Stimulated activated CD8-positive, alpha-beta memory T cell treated with anti-CD3 and anti-CD28 coated beads, Interleukin-12 subunit alpha, Interleukin-12 subunit beta, amount 100 ng/mL, for 24 hours (primary cell): ENCODE data around the gene JAZF1.
"Not testable (repeated sequence)": the region's sequence is repeated elsewhere in the genome, so short reads cannot be mapped to it uniquely, and the experiment has no call there.

Experiments
- DNase-seq: peaks from one replicate; pipeline ENCODE4 v3.0.0-alpha.2; 2020; ENCODE audit errors: extremely low read depth

The JAZF1 gene

DNA sequence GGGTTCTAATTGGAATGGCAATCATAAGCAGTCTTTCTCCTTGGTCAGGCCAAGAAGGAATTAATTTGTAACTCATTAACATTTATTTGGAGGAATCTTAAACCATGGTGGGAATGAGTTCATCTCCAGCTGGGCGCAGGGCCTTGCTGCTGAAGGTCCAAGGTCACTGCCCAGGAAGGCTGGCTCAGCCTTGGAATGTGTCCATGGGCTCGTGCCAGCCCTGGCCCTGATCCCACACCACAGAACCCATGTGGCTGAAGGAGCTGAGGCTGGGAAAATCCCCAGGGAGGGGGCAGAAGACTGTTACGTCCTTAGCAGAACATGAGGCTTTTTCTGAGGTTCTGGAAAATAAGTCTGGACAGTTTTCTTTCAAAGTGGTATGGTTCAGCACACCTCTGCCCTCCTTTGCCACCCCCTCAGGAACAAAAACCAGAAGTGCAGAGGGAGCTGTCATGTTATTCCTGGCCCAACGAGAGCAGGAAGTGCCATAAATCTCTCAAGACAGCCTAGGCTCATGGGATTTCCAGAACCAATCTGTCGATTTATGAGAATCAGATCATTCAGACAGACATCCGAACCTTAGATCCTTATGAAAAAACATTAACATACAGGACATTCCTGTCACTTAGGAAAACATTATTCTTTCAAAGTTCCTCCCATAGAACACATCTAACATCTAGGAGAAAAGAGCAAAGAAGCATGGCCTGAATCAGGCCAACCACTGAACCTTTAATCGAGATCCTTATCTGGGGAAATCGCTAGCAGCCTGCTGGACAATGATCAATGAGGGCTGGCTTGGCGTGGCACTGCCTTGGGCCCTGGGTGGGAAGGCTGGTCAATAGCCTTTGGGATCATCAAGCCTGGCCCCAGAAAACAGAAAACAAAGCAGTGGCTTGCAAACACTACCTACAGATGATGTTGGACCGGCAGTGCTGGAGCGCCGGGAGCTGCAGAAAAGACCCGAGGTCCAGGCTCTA, 306.3 kb downstream of the JAZF1 start:
- DNase-seq: no peak

DNA sequence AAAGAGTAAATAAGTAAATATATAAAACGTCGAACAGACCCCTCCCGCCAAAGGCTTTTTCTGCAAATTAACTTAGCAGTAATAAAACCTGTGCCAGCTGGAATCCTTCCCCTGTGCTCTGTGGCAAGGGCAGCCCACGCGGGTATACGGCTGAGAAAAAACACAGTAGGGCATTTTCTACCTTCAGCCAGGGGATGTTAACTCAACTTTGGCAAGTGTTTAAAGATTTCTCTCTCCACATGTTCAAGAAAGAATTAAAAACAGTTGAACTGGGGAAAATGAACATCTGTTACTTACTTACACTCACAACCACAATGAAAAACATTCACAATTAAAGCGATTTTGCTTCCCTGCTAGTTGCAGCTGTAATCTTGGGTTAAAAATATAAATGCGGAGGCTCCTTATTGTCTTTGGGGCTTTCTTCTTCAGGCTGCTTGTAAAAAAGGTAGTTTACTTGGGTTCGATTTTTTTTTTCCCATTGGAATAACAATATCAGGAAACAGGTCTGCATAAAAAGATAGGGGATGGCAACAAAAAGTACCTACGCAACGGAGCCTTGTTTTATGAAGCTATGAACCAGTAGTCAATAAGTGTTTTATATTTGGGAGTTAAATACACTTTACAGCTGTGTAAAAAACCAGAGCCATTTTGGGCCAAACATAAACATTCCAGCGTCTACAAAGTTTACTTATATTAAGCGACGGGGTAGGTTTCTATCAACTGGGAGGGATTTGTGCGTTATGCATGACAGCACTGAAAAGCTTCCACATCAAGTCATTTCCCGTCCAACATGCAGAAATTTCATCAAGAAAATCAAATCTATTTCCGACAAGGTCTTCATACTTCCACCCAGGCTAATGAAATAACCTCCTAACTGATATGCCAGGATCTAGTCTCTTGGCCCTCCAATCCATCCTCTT, 308.0 kb downstream of the JAZF1 start:
- DNase-seq: no peak

DNA sequence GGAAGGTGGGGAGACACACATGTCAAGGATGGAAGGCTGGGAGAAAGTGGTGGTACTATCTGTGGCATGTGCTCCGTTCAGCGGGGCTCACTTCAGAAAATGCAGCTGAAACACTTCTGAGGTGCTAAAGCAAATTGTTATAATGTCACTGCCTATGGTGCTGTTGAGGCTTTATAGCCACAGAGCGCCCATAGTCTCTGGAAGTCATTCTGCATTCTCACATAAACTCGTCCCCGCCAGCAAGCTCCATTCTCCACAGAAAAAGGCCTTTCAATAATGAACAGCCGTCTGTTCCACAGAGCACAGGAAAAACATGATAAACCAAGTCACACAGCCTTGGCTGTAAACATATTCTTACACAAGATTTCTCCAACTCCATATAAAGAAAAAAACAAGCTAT, 308.7 kb downstream of the JAZF1 start:
- no peak for DNase-seq

GRCh38 chr7:27871086-27871485, 309.5 kb downstream of the JAZF1 start:
- no peak for DNase-seq

DNA sequence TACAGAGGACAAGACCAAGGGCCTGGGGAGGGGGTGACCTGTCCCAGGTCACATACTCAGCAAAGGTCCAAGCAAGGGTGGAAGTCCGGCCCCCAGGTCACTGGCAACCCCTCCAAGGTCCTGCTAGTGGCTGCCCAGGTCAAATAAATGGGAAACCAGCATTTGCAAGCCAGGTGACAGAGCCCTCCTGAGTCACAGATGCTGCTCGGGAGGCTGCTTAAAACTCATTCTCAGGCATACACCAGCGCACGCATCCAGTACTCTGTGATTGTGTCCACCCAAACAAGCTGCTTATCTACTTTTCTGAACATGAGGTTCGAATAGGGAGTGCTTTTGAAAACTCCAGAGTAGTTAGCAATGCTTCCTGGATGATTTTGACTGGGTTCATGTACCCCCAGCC, 310.0 kb downstream of the JAZF1 start:
- no peak for DNase-seq

GRCh38 chr7:27869056-27869455, 311.5 kb downstream of the JAZF1 start:
- no peak for DNase-seq

- no peak for DNase-seq
These were observed 312.5 kb downstream of the JAZF1 start for GRCh38 chr7:27868131-27868550.

DNA sequence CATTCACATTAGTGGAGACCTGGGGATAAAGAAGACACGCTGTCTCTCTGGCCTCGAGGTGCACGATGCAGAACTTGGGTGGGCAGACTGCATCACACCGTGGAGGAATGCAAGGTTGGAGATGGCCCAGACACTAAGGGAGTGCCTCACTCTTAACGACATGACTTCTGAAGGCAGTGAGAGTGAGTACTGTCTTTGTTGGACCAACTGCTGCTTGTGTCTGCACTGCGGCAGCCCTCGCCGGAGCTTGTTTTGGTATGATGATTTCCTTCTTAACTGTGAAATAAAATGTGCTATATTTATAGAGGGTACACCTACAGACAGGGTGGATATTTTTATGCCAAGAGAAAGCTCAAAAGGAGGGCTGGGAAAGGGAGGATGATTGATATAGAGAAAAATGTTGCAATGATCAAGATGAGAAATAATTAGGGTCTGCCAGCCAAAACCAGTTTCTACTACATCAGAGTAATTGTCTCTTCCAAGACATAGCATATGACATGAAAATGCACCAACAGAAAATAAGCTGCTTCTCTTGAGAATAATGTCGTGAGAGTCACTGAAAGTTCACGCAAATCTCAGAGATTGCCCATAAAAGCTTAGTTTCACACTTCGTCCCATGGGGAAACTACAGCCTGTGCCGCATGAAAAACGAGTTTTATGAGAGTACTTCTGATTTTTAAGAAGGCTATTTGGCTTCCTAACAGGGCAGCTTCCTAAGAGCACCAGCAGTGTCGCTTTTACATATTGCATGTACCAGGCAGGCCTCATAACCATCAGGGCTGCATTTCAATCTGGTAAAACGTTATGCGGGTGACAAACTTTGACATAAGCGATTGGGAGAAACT, 313.5 kb downstream of the JAZF1 start:
- DNase-seq: no peak

DNA sequence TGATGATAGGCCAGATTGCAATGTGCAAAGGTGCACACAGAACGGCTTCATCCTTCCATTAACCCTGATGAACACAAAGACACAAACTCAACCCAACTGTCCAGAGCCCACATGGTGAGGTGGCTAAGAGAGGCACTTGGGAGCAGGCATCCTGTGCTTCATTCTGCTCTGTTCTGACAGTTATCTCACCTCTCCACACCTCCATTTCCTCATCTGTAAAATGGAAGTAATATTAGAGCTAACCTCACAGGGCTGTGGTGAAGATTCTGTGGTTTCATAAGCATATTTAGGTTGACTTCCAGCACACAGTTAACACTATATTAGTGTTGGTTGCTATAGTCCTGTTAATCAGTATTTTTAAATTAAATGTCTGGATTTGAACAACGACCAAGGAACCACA, 314.3 kb downstream of the JAZF1 start:
- no peak for DNase-seq

DNA sequence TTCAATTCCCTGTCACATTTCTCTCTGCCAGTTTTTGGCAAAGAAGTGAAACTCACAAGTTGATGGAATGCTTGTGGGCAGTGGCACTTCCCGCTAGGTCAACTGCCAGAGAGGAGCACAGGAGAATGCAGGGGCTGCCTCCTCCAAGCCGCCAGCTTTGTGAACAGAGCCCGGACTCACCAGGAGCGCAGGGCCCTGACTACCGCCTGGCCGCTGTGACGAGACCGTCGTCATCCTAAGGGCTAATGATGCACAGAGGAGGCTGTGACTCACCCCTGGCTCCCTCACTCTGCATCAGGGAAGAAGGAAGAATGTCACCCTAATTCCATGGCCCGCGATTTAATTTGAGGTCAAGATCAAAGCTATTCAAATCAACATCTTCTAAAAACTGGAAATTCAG, 316.7 kb downstream of the JAZF1 start:
- no peak for DNase-seq

- DNase-seq: no peak
These were observed 318.8 kb downstream of the JAZF1 start for GRCh38 chr7:27861747-27862146.

- no peak for DNase-seq
These were observed 319.8 kb downstream of the JAZF1 start for GRCh38 chr7:27860800-27861199.

- not testable (repeated sequence) for DNase-seq
These were observed 323.7 kb downstream of the JAZF1 start for GRCh38 chr7:27856703-27857485.

DNA sequence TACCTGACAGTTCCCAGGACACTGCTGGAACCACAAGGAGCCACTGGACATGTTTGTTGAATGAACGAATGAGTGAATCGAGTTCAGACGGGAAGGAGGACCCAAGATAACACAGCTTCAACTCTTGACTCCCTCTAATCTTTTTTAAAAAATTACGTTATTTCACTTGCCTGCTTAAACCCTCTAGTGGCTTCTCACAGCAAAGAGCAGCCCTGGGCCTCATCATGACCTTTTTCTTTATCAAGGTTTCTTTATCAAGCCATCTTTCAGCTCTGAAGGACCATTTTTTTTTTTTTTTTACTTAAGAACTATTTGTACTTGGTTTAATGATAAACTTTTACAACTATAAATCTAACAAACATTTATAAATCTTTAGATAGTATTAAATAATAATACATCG, 330.1 kb downstream of the JAZF1 start:
- no peak for DNase-seq

- no peak for DNase-seq
These were observed 334.2 kb downstream of the JAZF1 start for GRCh38 chr7:27846388-27846787.

- no peak for DNase-seq
These were observed 336.9 kb downstream of the JAZF1 start for GRCh38 chr7:27843584-27844305.

- DNase-seq: no peak
These were observed 337.7 kb downstream of the JAZF1 start for GRCh38 chr7:27842851-27843250.

- DNase-seq: no peak
These were observed 338.4 kb downstream of the JAZF1 start for GRCh38 chr7:27842094-27842692.

DNA sequence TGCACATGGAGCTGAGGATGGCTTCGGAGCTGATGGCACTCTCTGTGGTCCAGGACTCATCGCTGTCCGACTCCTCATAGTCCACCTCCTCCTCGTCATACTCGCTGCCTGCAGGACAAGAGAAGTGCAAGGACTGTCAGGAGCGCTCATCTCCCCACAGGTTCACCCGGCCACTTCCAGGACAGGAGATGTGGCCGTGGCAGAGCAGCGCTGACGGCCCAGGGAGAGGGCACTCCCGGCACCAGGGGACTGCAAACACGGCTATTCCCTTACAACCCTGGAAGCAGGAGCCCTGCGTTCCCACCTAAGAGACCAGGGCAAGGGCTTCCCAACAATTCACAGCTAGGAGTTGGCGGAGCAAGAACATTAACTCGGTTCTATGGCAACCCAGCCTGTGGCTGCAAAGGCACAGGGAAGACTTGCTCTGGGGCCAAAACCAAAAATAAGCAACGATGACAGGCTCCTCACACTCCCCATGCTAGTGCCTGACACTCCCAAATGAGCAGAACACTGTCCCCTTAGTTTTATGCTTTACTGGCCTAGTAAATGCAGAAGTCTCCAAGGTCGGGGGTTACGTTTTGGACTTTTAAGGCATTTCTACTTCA, 339.7 kb downstream of the JAZF1 start:
- DNase-seq: no peak
